ENCODE data around the gene SLC37A1.

GRCh38 chr21:42607525-42608102 lies 94.0 kb downstream of the SLC37A1 start:
- TF ChIP-seq PHB2 (IDR thresholded peaks at IDR 0.05; ENCODE audit: low read depth) (no peak), REST (IDR thresholded peaks at IDR 0.05; ENCODE audit: borderline replicate concordance) (no peak), REST (CRISPR knock-in tag; IDR thresholded peaks at IDR 0.05; ENCODE audit: low read depth) (no peak), TBL1XR1 (IDR thresholded peaks at IDR 0.05; ENCODE audit: low read length in 2 of 2) (no peak), SNRNP70 (optimal IDR thresholded peaks at IDR 0.05; ENCODE audit: low read depth, low read length) (no peak), NFRKB (IDR thresholded peaks at IDR 0.05; ENCODE audit: low read depth) (no peak), ZNF644 (tag; IDR thresholded peaks at IDR 0.05; ENCODE audit: low read depth) (no peak), SETDB1 (IDR thresholded peaks at IDR 0.05; ENCODE audit: low read length) (no peak), TEAD2 (tag; IDR thresholded peaks at IDR 0.05) (no peak), CREM (IDR thresholded peaks at IDR 0.05; ENCODE audit: low read depth) (no peak), ELF4 (CRISPR knock-in tag; IDR thresholded peaks at IDR 0.05) (no peak)
- TF ChIP-seq, protein P1, sequence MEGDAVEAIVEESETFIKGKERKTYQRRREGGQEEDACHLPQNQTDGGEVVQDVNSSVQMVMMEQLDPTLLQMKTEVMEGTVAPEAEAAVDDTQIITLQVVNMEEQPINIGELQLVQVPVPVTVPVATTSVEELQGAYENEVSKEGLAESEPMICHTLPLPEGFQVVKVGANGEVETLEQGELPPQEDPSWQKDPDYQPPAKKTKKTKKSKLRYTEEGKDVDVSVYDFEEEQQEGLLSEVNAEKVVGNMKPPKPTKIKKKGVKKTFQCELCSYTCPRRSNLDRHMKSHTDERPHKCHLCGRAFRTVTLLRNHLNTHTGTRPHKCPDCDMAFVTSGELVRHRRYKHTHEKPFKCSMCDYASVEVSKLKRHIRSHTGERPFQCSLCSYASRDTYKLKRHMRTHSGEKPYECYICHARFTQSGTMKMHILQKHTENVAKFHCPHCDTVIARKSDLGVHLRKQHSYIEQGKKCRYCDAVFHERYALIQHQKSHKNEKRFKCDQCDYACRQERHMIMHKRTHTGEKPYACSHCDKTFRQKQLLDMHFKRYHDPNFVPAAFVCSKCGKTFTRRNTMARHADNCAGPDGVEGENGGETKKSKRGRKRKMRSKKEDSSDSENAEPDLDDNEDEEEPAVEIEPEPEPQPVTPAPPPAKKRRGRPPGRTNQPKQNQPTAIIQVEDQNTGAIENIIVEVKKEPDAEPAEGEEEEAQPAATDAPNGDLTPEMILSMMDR (IDR thresholded peaks at IDR 0.05 in 2 of 3, conservative IDR thresholded peaks at IDR 0.05 in 1 of 3; ENCODE audit: insufficient read depth in 2 of 3, low read depth in 1 of 3, low read length in 3 of 3) = no peak

All from K562 (cell line).